ENCODE results near the gene PPL. TPM values are rescaled to one million over a fixed set of nuclear protein-coding genes. Genes with fewer than 3 reads are reported as not detected.

Gene PPL
- polyA plus RNA-seq, 1 experiment = 0.56 TPM

DNA sequence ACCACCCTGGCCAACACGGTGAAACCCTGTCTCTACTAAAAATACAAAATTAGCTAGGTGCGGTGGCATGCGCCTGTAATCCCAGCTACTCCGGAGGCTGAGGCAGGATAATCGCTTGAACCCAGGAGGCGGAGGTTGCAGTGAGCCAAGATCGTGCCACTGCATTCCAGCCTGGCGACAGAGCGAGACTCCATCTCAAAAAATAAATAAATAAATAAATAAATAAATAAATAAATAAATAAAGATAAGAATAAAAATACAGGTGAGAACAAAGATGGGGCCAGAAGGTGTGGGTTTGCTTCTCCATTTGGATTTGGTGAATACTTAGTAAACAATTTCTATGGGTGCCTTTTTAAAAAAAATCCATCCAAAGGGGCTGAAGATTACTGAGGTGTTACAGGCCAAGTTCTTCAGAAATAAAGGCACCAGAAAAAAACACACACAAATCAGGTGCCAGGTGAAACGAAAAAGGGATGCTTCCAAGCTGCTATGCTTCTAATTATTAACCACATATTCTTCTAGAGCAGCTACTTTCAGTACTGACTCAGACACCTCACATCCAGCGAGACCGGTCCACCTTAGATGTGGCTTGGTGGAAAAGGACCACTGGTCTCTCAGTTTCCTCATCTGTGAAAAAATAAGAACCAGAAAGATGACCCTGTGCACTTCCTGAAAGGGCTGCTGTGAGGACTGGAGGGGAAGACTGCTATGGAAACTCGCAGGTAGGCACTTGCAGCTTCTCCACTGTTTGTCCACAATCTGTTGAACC is 99.0 kb downstream of the PPL start:
- DNase-seq (ENCODE audit: low read depth) = no peak
- CTCF ChIA-PET = no interaction called here
- POLR2A ChIA-PET = no interaction called here
- Histone ChIP-seq H3K27me3 (ENCODE audit: control insufficient read depth, insufficient read depth, low read length) (no peaks in the 10 kb centered on the region), H3K36me3 (ENCODE audit: control insufficient read depth, insufficient read depth, low read length) (peaks cover 17% of the 10 kb centered on the region), H3K4me3 (ENCODE audit: low read depth, low read length) (no peak overlapping the region)
- no peak for TF ChIP-seq CTCF (IDR thresholded peaks at IDR 0.05; ENCODE audit: insufficient read depth, low read depth, low read length)

DNA sequence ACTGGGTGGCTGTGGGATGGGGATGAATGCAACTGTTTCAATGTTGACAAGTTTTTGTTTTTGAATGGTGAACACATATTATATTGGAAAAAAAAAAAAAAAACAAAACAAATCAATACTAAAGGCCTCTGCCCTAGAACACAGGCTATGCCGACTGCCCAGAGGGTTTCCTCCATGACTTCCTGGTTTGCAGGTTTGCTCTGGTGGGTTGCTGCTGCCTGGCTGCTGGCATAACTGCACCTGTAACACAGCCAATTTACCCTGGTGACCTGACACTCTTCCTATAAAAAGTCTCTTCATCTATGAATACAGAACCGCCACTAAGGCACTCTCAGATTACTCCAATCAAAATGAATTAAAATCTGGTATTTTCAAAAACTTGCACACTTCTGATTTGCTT is 100.2 kb downstream of the PPL start:
- POLR2A ChIA-PET = no interaction called here
- Histone ChIP-seq H3K4me3 (ENCODE audit: low read depth, low read length) (no peak overlapping the region), H3K36me3 (ENCODE audit: control insufficient read depth, insufficient read depth, low read length) (peaks cover 25% of the 10 kb centered on the region), H3K27me3 (ENCODE audit: control insufficient read depth, insufficient read depth, low read length) (no peaks in the 10 kb centered on the region)
- CTCF ChIA-PET = interaction anchor here (1.3 kb wide), 1 partner anchor 10 kb away, joined by 3 read pairs; no protein-coding TSS in a partner anchor
- no peak for TF ChIP-seq CTCF (IDR thresholded peaks at IDR 0.05; ENCODE audit: insufficient read depth, low read depth, low read length)
- no peak for DNase-seq (ENCODE audit: low read depth)

DNA sequence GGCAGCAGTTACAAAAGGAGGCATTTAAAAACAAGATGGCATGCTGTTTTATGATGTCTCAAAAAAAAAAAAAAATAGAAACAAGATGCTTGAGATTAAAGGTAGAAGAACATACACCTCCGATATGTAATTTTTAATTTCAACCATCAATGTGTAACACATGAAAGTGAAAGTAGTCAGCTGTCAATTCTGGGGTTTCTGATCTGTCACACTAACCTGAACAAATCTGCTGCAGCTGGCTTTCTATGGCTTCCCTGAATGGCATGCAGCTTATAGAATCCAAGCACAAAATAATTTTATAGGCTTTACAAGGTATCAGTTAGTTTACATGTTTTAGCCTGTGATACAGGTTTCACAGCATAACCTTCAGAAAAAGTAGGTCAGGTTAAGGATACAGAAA is 103.4 kb downstream of the PPL start:
- TF ChIP-seq CTCF (IDR thresholded peaks at IDR 0.05; ENCODE audit: insufficient read depth, low read depth, low read length) = no peak
- DNase-seq (ENCODE audit: low read depth) = no peak
- Histone ChIP-seq H3K27me3 (ENCODE audit: control insufficient read depth, insufficient read depth, low read length) (no peaks in the 10 kb centered on the region), H3K4me3 (ENCODE audit: low read depth, low read length) (no peak overlapping the region), H3K36me3 (ENCODE audit: control insufficient read depth, insufficient read depth, low read length) (peaks cover 31% of the 10 kb centered on the region)
- CTCF ChIA-PET = interaction anchor here (1.4 kb wide), 1 partner anchor 25 kb away, joined by 6 read pairs; no protein-coding TSS in a partner anchor
- POLR2A ChIA-PET = interaction anchor here (0.7 kb wide), 1 partner anchor 14 kb away, joined by 6 read pairs; no protein-coding TSS in a partner anchor

- POLR2A ChIA-PET = no interaction called here
- H3K36me3 ChIP-seq (ENCODE audit: control insufficient read depth, insufficient read depth, low read length) = peaks cover 33% of the 10 kb centered on the region
- no peaks in the 10 kb centered on the region for H3K27me3 ChIP-seq (ENCODE audit: control insufficient read depth, insufficient read depth, low read length)
- TF ChIP-seq CTCF (IDR thresholded peaks at IDR 0.05; ENCODE audit: insufficient read depth, low read depth, low read length) = no peak
- no peak for DNase-seq (ENCODE audit: low read depth)
- CTCF ChIA-PET = no interaction called here
- no peak overlapping the region for H3K4me3 ChIP-seq (ENCODE audit: low read depth, low read length)
Observed at GRCh38 chr16:4832698-4833343, 104.1 kb downstream of the PPL start.

Other genes starting within 250 kb of the PPL start
- 17.4 and 33.3 TPM in 2 replicates for gene NUDT16L1, start 243.6 kb downstream of the PPL start, polyA plus RNA-seq (2011; rRNA removed)
- 14.6 and 23.7 TPM in 2 replicates for gene ANKS3, start 202.9 kb downstream of the PPL start, polyA plus RNA-seq (2011; rRNA removed)
- 1.9 and 2.2 TPM in 2 replicates for gene DNAAF8, start 202.6 kb downstream of the PPL start, polyA plus RNA-seq (2011; rRNA removed)
- 4.9 and 6.5 TPM in 2 replicates for gene ZNF500, start 170.0 kb downstream of the PPL start, polyA plus RNA-seq (2011; rRNA removed)
- gene SEPTIN12, start 148.8 kb downstream of the PPL start, polyA plus RNA-seq (2011; rRNA removed) = not detected in 2 replicates
- not detected in 2 replicates for gene SMIM22, start 141.8 kb downstream of the PPL start, polyA plus RNA-seq (2011; rRNA removed)
- gene ROGDI, start 134.5 kb downstream of the PPL start, polyA plus RNA-seq (2011; rRNA removed) = 15.8 and 31.9 TPM in 2 replicates
- gene GLYR1, start 89.9 kb downstream of the PPL start, polyA plus RNA-seq (2011; rRNA removed) = 34.0 and 41.6 TPM in 2 replicates
- 8.8 and 11.2 TPM in 2 replicates for gene UBN1, start 89.7 kb downstream of the PPL start, polyA plus RNA-seq (2011; rRNA removed)
- gene SEC14L5, start 21.2 kb upstream of the PPL start, polyA plus RNA-seq (2011; rRNA removed) = not detected in 2 replicates
- 10.8 and 17.3 TPM in 2 replicates for gene NAGPA, start 96.8 kb upstream of the PPL start, polyA plus RNA-seq (2011; rRNA removed)
- gene C16orf89, start 128.8 kb upstream of the PPL start, polyA plus RNA-seq (2011; rRNA removed) = not detected in 2 replicates
- 55.8 and 63.1 TPM in 2 replicates for gene ALG1, start 134.7 kb upstream of the PPL start, polyA plus RNA-seq (2011; rRNA removed)
- gene EEF2KMT, start 160.6 kb upstream of the PPL start, polyA plus RNA-seq (2011; rRNA removed) = 6.5 and 8.5 TPM in 2 replicates

Measured in BJ (cell line).